ENCODE measurements around the gene DQX1. TPM values are rescaled to one million over a fixed set of nuclear protein-coding genes. Genes with fewer than 3 reads are reported as not detected.

DQX1 gene
- total and polyA plus RNA-seq, 2 of the 8 experiments (the other 6 are each of a cell fraction or from before 2014, with no cell fraction given) = 0.76 to 1.1 TPM

GRCh38 chr2:74538881-74539339, 12.9 kb upstream of the DQX1 start:
- Histone ChIP-seq H3K4me2 (ENCODE audit: insufficient read depth in 1 of 2, low read depth in 2 of 2, low read length in 2 of 2) (no peak overlapping the region), H3K56ac (replicated peaks; ENCODE audit: insufficient read length, low read depth, low read length) (no peak overlapping the region), H3K27ac (ENCODE audit: low read depth, low read length) (no peak overlapping the region), H4K5ac (ENCODE audit: insufficient read length, low read depth, low read length) (no peak overlapping the region), H3K23me2 (ENCODE audit: low read depth, low read length) (no peaks in the 10 kb centered on the region; the same call in 1 of the 2 replicates), H2BK120ac (replicated peaks; ENCODE audit: low read depth, low read length) (no peak overlapping the region), H3K23ac (ENCODE audit: insufficient read length) (no peak overlapping the region), H2BK20ac (ENCODE audit: low read length) (no peak overlapping the region), H2BK5ac (ENCODE audit: low read depth, low read length) (no peak overlapping the region), H2BK15ac (ENCODE audit: low read length) (no peak overlapping the region), H2BK12ac (ENCODE audit: low read depth, low read length) (no peak overlapping the region), H3K9me3 (ENCODE audit: insufficient read depth in 2 of 2, low read depth in 1 of 2, low read length in 1 of 2) (no peaks in the 10 kb centered on the region), H3K36me3 (ENCODE audit: control insufficient read depth in 2 of 4, insufficient read depth in 4 of 4, low read length in 3 of 4) (peaks cover 0 to 4% (median 1%) of the 10 kb centered on the region in 4 experiments; a peak in 3 of 8 replicates), H3K9ac (replicated peaks in 1 of 4; ENCODE audit: extremely low read depth in 1 of 4, low read depth in 3 of 4, low read length in 3 of 4) (no peak overlapping the region), H3K4me1 (replicated peaks in 1 of 4; ENCODE audit: control insufficient read depth in 3 of 4, insufficient read depth in 4 of 4, low read length in 3 of 4) (no peaks in the 10 kb centered on the region; a peak in 1 of 7 replicates), H3K79me2 (ENCODE audit: control insufficient read depth in 1 of 2, insufficient read depth in 2 of 2, low read length in 2 of 2) (no peaks in the 10 kb centered on the region), H2AK5ac (ENCODE audit: low read depth, low read length) (no peak overlapping the region), H3K79me1 (ENCODE audit: low read depth, low read length) (no peaks in the 10 kb centered on the region), H4K8ac (ENCODE audit: extremely low read depth, insufficient read depth, low read length) (no peak overlapping the region), H3K4ac (replicated peaks; ENCODE audit: insufficient read length, low read depth, low read length) (no peak overlapping the region), H3K4me3 (ENCODE audit: extremely low read depth in 1 of 4, insufficient read depth in 2 of 4, low read depth in 3 of 4, low read length in 4 of 4) (no peak overlapping the region), H3K27me3 (replicated peaks in 1 of 4; ENCODE audit: control insufficient read depth in 3 of 4, extremely low read depth in 1 of 4, insufficient read depth in 3 of 4, low read length in 3 of 4) (no peaks in the 10 kb centered on the region; a peak in 1 of 7 replicates), H3K18ac (ENCODE audit: extremely low read depth, low read length) (no peak overlapping the region), H3K14ac (ENCODE audit: insufficient read length) (no peak overlapping the region), H4K20me1 (replicated peaks in 1 of 2; ENCODE audit: control insufficient read depth in 1 of 2, insufficient read depth in 2 of 2, low read length in 2 of 2) (peaks cover 3 to 7% of the 10 kb centered on the region in 2 experiments), H4K91ac (replicated peaks; ENCODE audit: insufficient read length, low read length) (no peak overlapping the region), H2AFZ (ENCODE audit: low read length) (no peak overlapping the region)
- POLR2A ChIA-PET (ENCODE audit: partially characterized antibody) = interaction anchor here (1.0 to 2.9 kb wide), 8 partner anchors 9 to 117 kb away, joined by 3 to 19 read pairs (median 4); partner anchors contain the start of genes AUP1, C2orf81, CCDC142 and HTRA2
- DNase-seq (ENCODE audit: low read depth in 1 of 2, low spot score in 2 of 2) = no peak
- no peak for FAIRE-seq
- WGBS, 2 experiments (ENCODE audit: extremely low coverage in 1 of 2, insufficient coverage in 1 of 2, insufficient read length in 1 of 2, insufficient replicate concordance in 2 of 2, low coverage in 1 of 2, low lambda C conversion rate in 2 of 2, missing lambda C conversion rate in 1 of 2) = 90% methylated on average over 7 of the region's 7 CpGs; no CpG with 5 or more reads in 1 of the 2 experiments
- no peak for TF ChIP-seq MAFK (IDR thresholded peaks at IDR 0.05; ENCODE audit: low read depth, low read length)
- peak; percentile 90 for TF ChIP-seq CEBPB (IDR thresholded peaks at IDR 0.05; ENCODE audit: low read depth, low read length)
- CTCF ChIA-PET (ENCODE audit: partially characterized antibody) = interaction anchor here (1.0 to 1.7 kb wide), 5 partner anchors 9 to 63 kb away, joined by 3 to 4 read pairs (median 3); partner anchors contain the start of genes AUP1 and HTRA2
